Neural crest cell (in vitro differentiated cells): Measurements from ENCODE around the gene ROBO2. TPM values are rescaled to one million over a fixed set of nuclear protein-coding genes. Genes with fewer than 3 reads are reported as not detected.

Experiments
- DNase-seq: peaks from one replicate; pipeline ENCODE4 v3.0.0; 2021; ENCODE audit warnings: low read depth, mixed read lengths, low spot score
- H3K27ac Mint-ChIP-seq: one replicate; pipeline ENCODE4 v1.8.0; 2021; ENCODE audit warnings: mild to moderate bottlenecking, mixed read lengths; ENCODE audit not compliant: unreplicated experiment
- H3K27me3 Mint-ChIP-seq: 2 replicates; pipeline ENCODE4 v1.8.0; 2021; ENCODE audit warnings: low read depth, mild to moderate bottlenecking, mixed read lengths
- H3K36me3 Mint-ChIP-seq: 2 replicates; pipeline ENCODE4 v1.8.0; 2021; ENCODE audit warnings: low read depth, mild to moderate bottlenecking, mixed read lengths
- H3K4me1 Mint-ChIP-seq: 2 replicates; pipeline ENCODE4 v1.8.0; 2021; ENCODE audit warnings: mixed read lengths
- H3K4me3 Mint-ChIP-seq: one replicate; pipeline ENCODE4 v1.8.0; 2021; ENCODE audit warnings: mild to moderate bottlenecking, mixed read lengths
- H3K9me3 Mint-ChIP-seq: 2 replicates; pipeline ENCODE4 v1.8.0; 2021; ENCODE audit warnings: mixed read lengths
- total RNA-seq: library from RNA; stranded (reverse); gene quantifications from 2 replicates; pipeline ENCODE4 v1.2.1, GENCODE V29; 2021
- TF ChIP-seq, protein P1 (sequence below): fragments of 200-600 bp; sonication (generic); conservative IDR thresholded peaks from 2 replicates; pipeline ENCODE4 v1.5.0; 2021; ENCODE audit warnings: antibody characterized with exemption, mild to moderate bottlenecking

ROBO2 gene
- total RNA-seq, 1 donor from 2014 or later, result 27.9 TPM

DNA sequence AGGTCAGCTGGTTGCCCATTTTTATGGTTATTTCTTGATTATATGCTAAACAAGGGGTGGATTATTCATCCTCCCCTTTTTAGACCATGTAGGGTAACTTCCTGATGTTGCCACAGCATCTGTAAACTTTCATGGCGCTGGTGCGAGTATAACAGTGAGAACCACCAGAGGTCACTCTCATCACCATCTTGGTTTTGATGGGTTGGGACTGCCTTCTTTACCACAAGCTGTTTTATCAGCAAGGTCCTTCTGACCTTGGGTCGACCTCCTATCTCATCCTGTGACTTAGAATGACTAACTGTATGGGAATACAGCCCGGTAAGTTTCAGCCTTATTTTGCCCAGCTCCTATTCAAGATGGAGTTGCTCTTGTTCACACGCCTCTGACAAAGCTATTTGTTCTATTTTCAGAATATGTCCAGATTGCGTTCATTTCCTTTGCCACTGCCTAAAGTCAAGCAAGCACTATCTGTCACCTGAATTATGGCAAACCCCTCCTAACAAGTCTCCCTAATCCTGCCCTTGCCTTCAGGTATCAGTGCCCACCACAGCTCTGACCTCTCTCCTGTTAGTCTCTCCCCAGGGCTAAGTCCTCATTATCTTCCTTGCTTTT lies 308.5 kb downstream of the ROBO2 start:
- Mint-ChIP-seq H3K27me3 (no peaks in the 10 kb centered on the region), H3K9me3 (no peaks in the 10 kb centered on the region), H3K4me3 (no peak overlapping the region), H3K36me3 (no peaks in the 10 kb centered on the region), H3K4me1 (no peaks in the 10 kb centered on the region), H3K27ac (no peak overlapping the region)
- peak; percentile 6 for DNase-seq
- TF ChIP-seq, protein P1, sequence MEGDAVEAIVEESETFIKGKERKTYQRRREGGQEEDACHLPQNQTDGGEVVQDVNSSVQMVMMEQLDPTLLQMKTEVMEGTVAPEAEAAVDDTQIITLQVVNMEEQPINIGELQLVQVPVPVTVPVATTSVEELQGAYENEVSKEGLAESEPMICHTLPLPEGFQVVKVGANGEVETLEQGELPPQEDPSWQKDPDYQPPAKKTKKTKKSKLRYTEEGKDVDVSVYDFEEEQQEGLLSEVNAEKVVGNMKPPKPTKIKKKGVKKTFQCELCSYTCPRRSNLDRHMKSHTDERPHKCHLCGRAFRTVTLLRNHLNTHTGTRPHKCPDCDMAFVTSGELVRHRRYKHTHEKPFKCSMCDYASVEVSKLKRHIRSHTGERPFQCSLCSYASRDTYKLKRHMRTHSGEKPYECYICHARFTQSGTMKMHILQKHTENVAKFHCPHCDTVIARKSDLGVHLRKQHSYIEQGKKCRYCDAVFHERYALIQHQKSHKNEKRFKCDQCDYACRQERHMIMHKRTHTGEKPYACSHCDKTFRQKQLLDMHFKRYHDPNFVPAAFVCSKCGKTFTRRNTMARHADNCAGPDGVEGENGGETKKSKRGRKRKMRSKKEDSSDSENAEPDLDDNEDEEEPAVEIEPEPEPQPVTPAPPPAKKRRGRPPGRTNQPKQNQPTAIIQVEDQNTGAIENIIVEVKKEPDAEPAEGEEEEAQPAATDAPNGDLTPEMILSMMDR, result peak; percentile 62

DNA sequence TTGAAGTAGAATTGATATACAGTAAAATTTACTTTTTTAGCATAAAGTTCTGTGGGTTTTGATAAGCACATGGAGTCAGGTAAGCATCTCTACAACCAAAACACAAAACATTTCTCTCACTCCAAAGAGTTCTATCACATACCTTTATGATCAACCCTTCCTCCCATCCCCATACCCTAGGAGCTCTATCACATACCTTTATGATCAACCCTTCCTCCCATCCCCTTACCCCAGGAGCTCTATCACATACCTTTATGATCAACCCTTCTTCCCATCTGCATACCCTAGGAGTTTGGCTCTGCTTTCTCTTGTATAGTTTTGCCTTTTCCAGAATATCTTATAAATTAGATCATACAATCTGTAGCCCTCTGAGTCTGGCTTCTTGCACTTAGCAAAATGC lies 315.1 kb downstream of the ROBO2 start:
- Mint-ChIP-seq H3K9me3 (peaks cover 9% of the 10 kb centered on the region), H3K36me3 (peaks cover 4% of the 10 kb centered on the region), H3K27me3 (no peaks in the 10 kb centered on the region), H3K4me3 (no peak overlapping the region), H3K27ac (no peak overlapping the region), H3K4me1 (peaks cover 8% of the 10 kb centered on the region)
- TF ChIP-seq, protein P1, result no peak
- DNase-seq, result no peak

DNA sequence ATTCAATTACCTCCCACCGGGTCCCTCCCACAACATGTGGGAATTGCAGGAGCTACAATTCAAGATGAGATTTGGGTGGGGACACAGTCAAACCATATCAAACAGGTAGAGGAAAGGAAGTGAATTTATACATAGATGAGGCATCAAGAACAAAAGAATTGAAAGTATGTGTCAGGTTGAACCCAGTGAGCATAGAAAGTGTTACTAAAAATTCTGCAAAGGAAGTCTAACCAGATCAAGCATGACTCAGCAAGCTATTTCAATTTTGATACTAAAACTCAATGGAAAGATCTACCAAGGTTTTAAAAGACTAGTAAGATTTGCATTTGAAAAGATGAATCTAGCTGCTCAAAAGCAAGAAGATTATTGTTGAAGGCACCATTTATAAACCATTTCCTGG lies 323.0 kb downstream of the ROBO2 start:
- TF ChIP-seq, protein P1, result no peak
- Mint-ChIP-seq H3K9me3 (peaks cover 4% of the 10 kb centered on the region), H3K27me3 (no peaks in the 10 kb centered on the region)

DNA sequence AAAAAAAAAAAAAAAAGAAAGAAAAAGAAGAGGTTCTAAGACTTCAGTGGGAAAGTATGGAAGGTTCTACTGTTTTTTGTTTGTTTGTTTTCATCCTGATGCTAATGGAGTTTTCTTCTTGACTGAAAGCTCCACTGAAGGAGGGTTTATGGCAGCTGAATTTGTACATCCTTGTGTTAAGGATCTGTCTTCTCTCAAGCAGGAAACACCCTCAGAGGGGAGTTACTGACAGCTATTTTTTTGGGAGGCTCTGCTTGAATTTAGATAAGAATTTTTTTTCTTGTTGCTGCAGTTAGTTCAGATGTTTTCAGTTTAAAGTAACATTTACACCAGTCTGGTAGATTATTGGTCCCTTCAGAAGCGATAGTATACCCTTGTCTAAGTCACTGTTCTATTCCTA lies 325.3 kb downstream of the ROBO2 start:
- TF ChIP-seq, protein P1, result no peak
- Mint-ChIP-seq H3K9me3 (peaks cover 4% of the 10 kb centered on the region), H3K4me1 (no peaks in the 10 kb centered on the region), H3K27ac (no peak overlapping the region), H3K4me3 (no peak overlapping the region), H3K27me3 (no peaks in the 10 kb centered on the region), H3K36me3 (peaks cover 4% of the 10 kb centered on the region)
- DNase-seq, result no peak

More for the DNA sequence above, 323.0 kb downstream of the ROBO2 start:
- H3K4me1 Mint-ChIP-seq, result peaks cover 8% of the 10 kb centered on the region
- no peak overlapping the region for H3K27ac Mint-ChIP-seq
- DNase-seq, result no peak
- H3K36me3 Mint-ChIP-seq, result peaks cover 4% of the 10 kb centered on the region
- no peak overlapping the region for H3K4me3 Mint-ChIP-seq

DNA sequence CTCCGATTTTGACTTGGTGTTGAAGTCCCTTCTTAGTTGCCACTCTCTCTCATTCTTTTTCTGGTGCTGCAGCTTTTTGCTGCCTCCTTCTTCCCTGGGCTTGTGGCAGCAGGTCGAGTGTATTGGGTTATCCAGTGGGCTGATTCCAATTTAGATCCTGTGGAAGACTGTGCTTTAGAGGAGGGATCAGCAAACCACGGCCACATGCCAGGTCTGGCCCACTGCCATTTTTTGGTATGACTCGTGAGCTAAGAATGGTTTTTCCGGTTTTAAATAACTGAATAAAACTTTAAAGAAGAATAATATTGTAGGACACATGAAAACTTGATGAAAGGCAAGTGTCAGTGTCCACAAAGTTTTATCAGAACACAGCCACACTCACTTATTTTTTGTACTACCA lies 330.5 kb downstream of the ROBO2 start:
- no peaks in the 10 kb centered on the region for H3K27me3 Mint-ChIP-seq
- H3K27ac Mint-ChIP-seq, result no peak overlapping the region
- H3K36me3 Mint-ChIP-seq, result no peaks in the 10 kb centered on the region
- TF ChIP-seq, protein P1, result no peak
- H3K9me3 Mint-ChIP-seq, result no peaks in the 10 kb centered on the region
- no peaks in the 10 kb centered on the region for H3K4me1 Mint-ChIP-seq
- H3K4me3 Mint-ChIP-seq, result no peak overlapping the region
- DNase-seq, result no peak
